ENCODE results near the gene GPBP1.
"Not testable (repeated sequence)": the region's sequence is repeated elsewhere in the genome, so short reads cannot be mapped to it uniquely, and the experiment has no call there.

The GPBP1 gene

GRCh38 chr5:57267805-57268204 is 93.9 kb downstream of the GPBP1 start:
- Histone ChIP-seq H3K9me3 (ENCODE audit: control insufficient read depth, insufficient read depth, low read length) (no peaks in the 10 kb centered on the region), H3K36me3 (ENCODE audit: control insufficient read depth, insufficient read depth, low read length) (no peaks in the 10 kb centered on the region; the same call in 1 of the 2 replicates), H3K27ac (ENCODE audit: low read length) (no peak overlapping the region), H3K27me3 (ENCODE audit: control insufficient read depth, insufficient read depth, low read length) (no peaks in the 10 kb centered on the region), H3K4me3 (ENCODE audit: low read length) (no peak overlapping the region), H3K4me1 (ENCODE audit: control insufficient read depth, insufficient read depth, low read length) (no peaks in the 10 kb centered on the region)
- no peak for DNase-seq (ENCODE audit: low read depth, low spot score)
- WGBS (ENCODE audit: insufficient coverage, insufficient read length) = no CpG with 5 or more reads among the region's 2 CpGs

DNA sequence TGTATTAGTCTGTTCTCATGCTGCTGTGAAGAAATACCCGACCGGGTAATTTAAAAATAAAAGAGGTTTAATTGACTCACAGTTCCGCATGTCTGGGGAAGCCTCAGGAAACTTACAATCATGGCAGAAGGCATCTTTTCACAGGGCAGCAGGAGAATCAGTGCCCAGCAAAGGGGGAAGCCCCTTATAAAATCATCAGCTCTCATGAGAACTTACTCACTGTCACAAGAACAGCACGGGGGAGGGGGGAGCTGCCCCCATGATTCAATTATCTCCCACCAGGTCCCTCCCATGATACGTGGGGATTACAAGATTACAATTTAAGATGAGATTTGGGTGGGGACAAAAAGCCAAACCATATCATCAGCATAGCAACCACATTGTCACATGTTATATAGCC is 102.5 kb downstream of the GPBP1 start:
- no peaks in the 10 kb centered on the region for H3K36me3 ChIP-seq (ENCODE audit: control insufficient read depth, insufficient read depth, low read length)
- DNase-seq (ENCODE audit: low read depth, low spot score) = no peak
- no CpG with 5 or more reads among the region's 5 CpGs for WGBS (ENCODE audit: insufficient coverage, insufficient read length)
- H3K4me1 ChIP-seq (ENCODE audit: control insufficient read depth, insufficient read depth, low read length) = no peaks in the 10 kb centered on the region
- no peaks in the 10 kb centered on the region for H3K9me3 ChIP-seq (ENCODE audit: control insufficient read depth, insufficient read depth, low read length)
- H3K27ac ChIP-seq (ENCODE audit: low read length) = no peak overlapping the region
- H3K27me3 ChIP-seq (ENCODE audit: control insufficient read depth, insufficient read depth, low read length) = no peaks in the 10 kb centered on the region
- no peak overlapping the region for H3K4me3 ChIP-seq (ENCODE audit: low read length)

GRCh38 chr5:57277085-57277484 is 103.2 kb downstream of the GPBP1 start:
- Histone ChIP-seq H3K27me3 (ENCODE audit: control insufficient read depth, insufficient read depth, low read length) (no peaks in the 10 kb centered on the region), H3K27ac (ENCODE audit: low read length) (no peak overlapping the region), H3K4me1 (ENCODE audit: control insufficient read depth, insufficient read depth, low read length) (no peaks in the 10 kb centered on the region), H3K36me3 (ENCODE audit: control insufficient read depth, insufficient read depth, low read length) (no peaks in the 10 kb centered on the region), H3K4me3 (ENCODE audit: low read length) (no peak overlapping the region), H3K9me3 (ENCODE audit: control insufficient read depth, insufficient read depth, low read length) (no peaks in the 10 kb centered on the region)
- no peak for DNase-seq (ENCODE audit: low read depth, low spot score)
- WGBS (ENCODE audit: insufficient coverage, insufficient read length) = no CpG with 5 or more reads among the region's 1 CpG

DNA sequence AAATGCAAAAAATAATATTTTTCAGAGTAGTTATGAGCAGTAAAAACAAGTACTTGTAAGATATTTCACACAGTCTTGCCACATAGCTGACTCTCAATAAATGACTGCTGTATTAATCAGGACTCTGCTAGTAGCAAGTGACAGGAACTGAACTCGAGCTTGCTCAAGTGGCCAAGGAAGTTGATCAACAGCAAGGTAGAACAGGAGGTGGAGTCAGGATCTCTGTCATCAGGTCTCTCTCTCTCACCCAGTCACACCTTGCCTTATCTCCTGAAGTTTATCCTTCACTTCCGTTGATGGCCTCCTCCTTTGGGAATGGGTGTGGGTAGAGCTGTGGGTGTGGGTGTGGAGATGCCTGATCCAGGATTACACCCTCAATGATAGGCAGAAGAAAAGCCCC is 107.0 kb downstream of the GPBP1 start:
- no peak for DNase-seq (ENCODE audit: low read depth, low spot score)
- Histone ChIP-seq H3K27ac (ENCODE audit: low read length) (no peak overlapping the region), H3K36me3 (ENCODE audit: control insufficient read depth, insufficient read depth, low read length) (no peaks in the 10 kb centered on the region), H3K9me3 (ENCODE audit: control insufficient read depth, insufficient read depth, low read length) (no peaks in the 10 kb centered on the region), H3K4me1 (ENCODE audit: control insufficient read depth, insufficient read depth, low read length) (no peaks in the 10 kb centered on the region), H3K4me3 (ENCODE audit: low read length) (no peak overlapping the region), H3K27me3 (ENCODE audit: control insufficient read depth, insufficient read depth, low read length) (no peaks in the 10 kb centered on the region)
- no CpG with 5 or more reads among the region's 2 CpGs for WGBS (ENCODE audit: insufficient coverage, insufficient read length)

- not testable (repeated sequence) for H3K9me3 ChIP-seq (ENCODE audit: control insufficient read depth, insufficient read depth, low read length); DNase-seq (ENCODE audit: low read depth, low spot score); H3K36me3 ChIP-seq (ENCODE audit: control insufficient read depth, insufficient read depth, low read length); H3K4me3 ChIP-seq (ENCODE audit: low read length); H3K27ac ChIP-seq (ENCODE audit: low read length); H3K27me3 ChIP-seq (ENCODE audit: control insufficient read depth, insufficient read depth, low read length); H3K4me1 ChIP-seq (ENCODE audit: control insufficient read depth, insufficient read depth, low read length)
- WGBS (ENCODE audit: insufficient coverage, insufficient read length) = no CpG with 5 or more reads among the region's 5 CpGs
Observed at GRCh38 chr5:57285084-57285483, 111.2 kb downstream of the GPBP1 start.

GRCh38 chr5:57291894-57292293 is 118.0 kb downstream of the GPBP1 start:
- WGBS (ENCODE audit: insufficient coverage, insufficient read length) = no CpG with 5 or more reads among the region's 4 CpGs
- Histone ChIP-seq H3K4me3 (ENCODE audit: low read length) (no peak overlapping the region), H3K9me3 (ENCODE audit: control insufficient read depth, insufficient read depth, low read length) (no peaks in the 10 kb centered on the region), H3K4me1 (ENCODE audit: control insufficient read depth, insufficient read depth, low read length) (no peaks in the 10 kb centered on the region), H3K36me3 (ENCODE audit: control insufficient read depth, insufficient read depth, low read length) (no peaks in the 10 kb centered on the region), H3K27me3 (ENCODE audit: control insufficient read depth, insufficient read depth, low read length) (no peaks in the 10 kb centered on the region), H3K27ac (ENCODE audit: low read length) (no peak overlapping the region)
- DNase-seq (ENCODE audit: low read depth, low spot score) = no peak

- WGBS (ENCODE audit: insufficient coverage, insufficient read length) = no CpG with 5 or more reads among the region's 6 CpGs
- no peaks in the 10 kb centered on the region for H3K4me1 ChIP-seq (ENCODE audit: control insufficient read depth, insufficient read depth, low read length)
- H3K27me3 ChIP-seq (ENCODE audit: control insufficient read depth, insufficient read depth, low read length) = no peaks in the 10 kb centered on the region
- DNase-seq (ENCODE audit: low read depth, low spot score) = no peak
- no peak overlapping the region for H3K4me3 ChIP-seq (ENCODE audit: low read length)
- H3K36me3 ChIP-seq (ENCODE audit: control insufficient read depth, insufficient read depth, low read length) = no peaks in the 10 kb centered on the region
- no peaks in the 10 kb centered on the region for H3K9me3 ChIP-seq (ENCODE audit: control insufficient read depth, insufficient read depth, low read length)
- H3K27ac ChIP-seq (ENCODE audit: low read length) = no peak overlapping the region
Observed at GRCh38 chr5:57292336-57292735, 118.5 kb downstream of the GPBP1 start.

DNA sequence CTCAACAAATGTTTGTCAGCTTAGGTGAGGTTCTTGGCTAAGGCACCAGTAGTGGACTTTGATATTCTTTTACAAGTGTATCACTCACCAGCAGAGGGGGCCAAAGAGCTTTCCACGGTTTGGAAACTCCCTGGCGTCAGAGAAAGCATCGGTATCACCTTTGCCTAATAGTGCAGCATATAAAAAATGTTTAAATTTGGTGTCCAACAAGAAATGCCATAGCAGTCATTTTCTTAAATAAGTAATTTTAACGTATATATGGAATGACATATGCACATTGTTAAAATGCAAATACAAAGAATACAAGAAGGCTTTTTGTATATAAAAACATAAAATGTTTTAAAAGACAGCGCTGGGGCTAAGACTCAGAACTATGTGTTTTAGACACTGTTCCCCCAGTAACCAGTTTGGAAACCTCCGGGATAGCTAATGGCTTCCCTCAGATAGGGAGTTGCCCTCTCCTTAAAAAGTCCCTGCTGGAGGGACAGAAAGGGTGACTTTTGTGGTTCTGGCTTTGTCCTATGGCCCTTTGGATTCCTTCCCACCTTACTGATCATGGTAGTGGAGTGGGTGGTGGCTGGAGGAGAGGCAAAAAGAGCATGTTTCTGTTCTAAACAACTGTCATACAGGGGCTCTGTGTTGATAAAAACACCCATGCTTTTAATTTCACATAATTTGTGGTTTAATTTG is 124.6 kb downstream of the GPBP1 start:
- Histone ChIP-seq H3K36me3 (ENCODE audit: control insufficient read depth, insufficient read depth, low read length) (no peaks in the 10 kb centered on the region), H3K9me3 (ENCODE audit: control insufficient read depth, insufficient read depth, low read length) (no peaks in the 10 kb centered on the region), H3K27ac (ENCODE audit: low read length) (no peak overlapping the region), H3K27me3 (ENCODE audit: control insufficient read depth, insufficient read depth, low read length) (no peaks in the 10 kb centered on the region), H3K4me3 (ENCODE audit: low read length) (no peak overlapping the region), H3K4me1 (ENCODE audit: control insufficient read depth, insufficient read depth, low read length) (no peaks in the 10 kb centered on the region)
- no CpG with 5 or more reads among the region's 6 CpGs for WGBS (ENCODE audit: insufficient coverage, insufficient read length)
- peak; percentile 58 for DNase-seq (ENCODE audit: low read depth, low spot score)

GRCh38 chr5:57298985-57299491 is 125.2 kb downstream of the GPBP1 start:
- WGBS (ENCODE audit: insufficient coverage, insufficient read length) = no CpG with 5 or more reads among the region's 15 CpGs
- Histone ChIP-seq H3K27ac (ENCODE audit: low read length) (no peak overlapping the region), H3K4me3 (ENCODE audit: low read length) (no peak overlapping the region), H3K27me3 (ENCODE audit: control insufficient read depth, insufficient read depth, low read length) (no peaks in the 10 kb centered on the region), H3K36me3 (ENCODE audit: control insufficient read depth, insufficient read depth, low read length) (no peaks in the 10 kb centered on the region), H3K4me1 (ENCODE audit: control insufficient read depth, insufficient read depth, low read length) (no peaks in the 10 kb centered on the region), H3K9me3 (ENCODE audit: control insufficient read depth, insufficient read depth, low read length) (no peaks in the 10 kb centered on the region)
- no peak for DNase-seq (ENCODE audit: low read depth, low spot score)

DNA sequence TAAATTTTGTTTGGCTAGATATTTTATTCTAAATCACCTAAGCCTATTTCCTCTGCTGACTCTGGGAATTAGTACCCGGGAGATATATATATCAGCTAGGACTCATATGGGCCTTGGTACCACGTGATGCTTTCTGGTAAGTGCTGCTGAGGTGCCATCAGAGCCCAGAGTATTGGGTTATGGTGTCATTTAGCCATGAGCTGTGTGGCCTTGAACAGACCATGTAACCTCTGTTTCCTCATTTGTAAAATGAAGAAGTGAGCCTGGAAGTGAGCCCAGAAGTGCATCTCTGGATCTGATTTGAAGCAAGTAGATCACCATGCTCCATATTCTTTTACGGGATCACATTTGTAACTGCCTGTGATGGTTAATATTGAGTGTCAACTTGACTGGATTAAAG is 126.1 kb downstream of the GPBP1 start:
- H3K4me1 ChIP-seq (ENCODE audit: control insufficient read depth, insufficient read depth, low read length) = no peaks in the 10 kb centered on the region
- no peaks in the 10 kb centered on the region for H3K27me3 ChIP-seq (ENCODE audit: control insufficient read depth, insufficient read depth, low read length)
- no CpG with 5 or more reads among the region's 3 CpGs for WGBS (ENCODE audit: insufficient coverage, insufficient read length)
- H3K4me3 ChIP-seq (ENCODE audit: low read length) = no peak overlapping the region
- no peaks in the 10 kb centered on the region for H3K9me3 ChIP-seq (ENCODE audit: control insufficient read depth, insufficient read depth, low read length)
- no peak for DNase-seq (ENCODE audit: low read depth, low spot score)
- no peaks in the 10 kb centered on the region for H3K36me3 ChIP-seq (ENCODE audit: control insufficient read depth, insufficient read depth, low read length)
- H3K27ac ChIP-seq (ENCODE audit: low read length) = no peak overlapping the region

DNA sequence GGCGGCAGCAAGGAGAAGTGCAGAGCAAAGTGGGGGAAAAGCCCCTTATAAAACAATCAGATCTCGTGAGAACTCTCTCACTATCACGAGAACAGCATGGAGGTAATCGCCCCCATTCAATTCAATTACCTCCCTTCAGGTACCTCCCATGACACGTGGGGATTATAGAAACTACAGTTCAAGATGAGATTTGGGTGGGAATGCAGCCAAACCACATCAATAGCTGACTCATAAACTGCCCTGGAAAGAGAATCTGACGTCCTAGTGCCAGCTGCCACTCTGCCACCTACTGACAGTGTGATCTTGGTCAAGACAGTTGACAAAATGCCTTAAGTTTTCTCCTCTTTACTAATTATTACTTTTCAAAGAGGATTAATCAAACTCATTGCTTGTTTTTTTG is 128.3 kb downstream of the GPBP1 start:
- Histone ChIP-seq H3K27me3 (ENCODE audit: control insufficient read depth, insufficient read depth, low read length) (no peaks in the 10 kb centered on the region), H3K9me3 (ENCODE audit: control insufficient read depth, insufficient read depth, low read length) (no peaks in the 10 kb centered on the region), H3K27ac (ENCODE audit: low read length) (no peak overlapping the region), H3K4me1 (ENCODE audit: control insufficient read depth, insufficient read depth, low read length) (no peaks in the 10 kb centered on the region), H3K4me3 (ENCODE audit: low read length) (no peak overlapping the region), H3K36me3 (ENCODE audit: control insufficient read depth, insufficient read depth, low read length) (no peaks in the 10 kb centered on the region)
- no peak for DNase-seq (ENCODE audit: low read depth, low spot score)
- no CpG with 5 or more reads among the region's 6 CpGs for WGBS (ENCODE audit: insufficient coverage, insufficient read length)

All from iPS DF 6.9 (cell line).